GM19025 (cell line): ENCODE measurements around the gene TBATA.

Source experiments
- ATAC-seq: cut with Tn5 transposase; IDR thresholded peaks from one replicate; pipeline ENCODE4 v1.9.1; 2021; ENCODE audit warnings: mild to moderate bottlenecking, low read depth, moderate library complexity; ENCODE audit not compliant: unreplicated experiment

The TBATA gene

DNA sequence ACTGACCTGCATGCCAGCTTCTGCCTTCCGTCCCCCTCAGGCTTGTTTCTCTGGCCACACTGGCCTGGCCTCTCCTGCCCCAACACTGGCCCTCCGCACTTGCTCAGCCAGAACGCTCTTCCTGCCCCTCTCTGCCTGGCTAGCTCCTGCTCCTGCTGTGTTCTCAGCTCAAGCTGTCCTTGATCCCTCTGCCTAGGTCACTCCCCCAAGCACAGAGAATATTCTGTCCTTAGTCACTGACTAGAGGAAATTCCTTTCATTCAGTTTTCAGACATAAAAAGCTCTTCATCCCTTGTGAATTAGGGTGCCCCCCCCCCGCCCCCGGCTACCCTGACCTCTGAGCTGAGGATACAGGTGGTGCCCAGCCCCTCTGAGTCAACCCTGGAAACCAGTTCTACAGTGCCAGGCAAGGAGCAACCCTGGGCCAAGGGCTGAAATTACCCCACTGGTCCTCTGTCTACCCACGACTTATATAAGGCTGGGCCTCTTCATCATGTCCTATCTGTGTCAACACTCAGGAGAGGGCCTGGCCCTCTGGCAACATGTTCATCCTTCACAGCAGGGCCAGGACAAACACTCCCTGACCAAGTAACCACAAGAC is 23.9 kb upstream of the TBATA start:
- ATAC-seq = no peak

DNA sequence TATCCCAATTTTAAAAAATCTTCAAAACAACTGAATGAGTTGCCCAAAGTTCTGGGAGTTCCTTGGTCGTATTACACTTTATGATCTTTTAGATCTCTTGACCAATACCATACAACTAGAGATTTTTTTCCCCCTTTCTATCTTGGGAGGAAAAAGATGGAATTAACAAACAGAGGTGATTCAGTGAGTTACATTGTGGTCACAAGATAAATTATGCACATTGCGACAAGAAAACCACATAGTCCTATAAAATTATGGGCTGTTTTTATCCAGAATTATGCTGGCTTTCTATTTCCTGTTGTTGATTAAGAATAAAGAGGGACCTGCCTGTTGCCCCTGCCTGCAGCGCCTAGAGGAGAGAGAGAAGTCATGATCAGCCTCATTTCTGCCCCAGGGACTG is 22.4 kb upstream of the TBATA start:
- no peak for ATAC-seq

DNA sequence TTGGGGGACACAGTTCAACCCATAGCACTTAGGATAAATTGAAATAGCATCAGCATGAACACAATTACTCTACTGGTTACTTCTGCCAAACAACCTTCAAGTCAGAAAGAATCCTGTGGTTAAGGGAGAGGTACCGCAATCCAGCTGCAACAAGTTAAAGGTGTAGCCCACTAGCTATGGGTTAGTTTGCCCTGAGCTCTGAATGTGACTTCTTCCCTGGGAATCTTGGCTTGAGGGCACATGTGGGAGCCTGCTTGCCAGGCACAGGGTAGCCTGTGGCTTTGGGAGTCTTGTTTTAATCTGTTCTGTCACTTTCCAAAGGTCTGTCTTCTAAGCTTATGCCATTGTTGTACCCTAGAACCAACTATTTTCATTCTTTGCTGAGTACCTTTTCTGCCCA is 21.7 kb upstream of the TBATA start:
- no peak for ATAC-seq

DNA sequence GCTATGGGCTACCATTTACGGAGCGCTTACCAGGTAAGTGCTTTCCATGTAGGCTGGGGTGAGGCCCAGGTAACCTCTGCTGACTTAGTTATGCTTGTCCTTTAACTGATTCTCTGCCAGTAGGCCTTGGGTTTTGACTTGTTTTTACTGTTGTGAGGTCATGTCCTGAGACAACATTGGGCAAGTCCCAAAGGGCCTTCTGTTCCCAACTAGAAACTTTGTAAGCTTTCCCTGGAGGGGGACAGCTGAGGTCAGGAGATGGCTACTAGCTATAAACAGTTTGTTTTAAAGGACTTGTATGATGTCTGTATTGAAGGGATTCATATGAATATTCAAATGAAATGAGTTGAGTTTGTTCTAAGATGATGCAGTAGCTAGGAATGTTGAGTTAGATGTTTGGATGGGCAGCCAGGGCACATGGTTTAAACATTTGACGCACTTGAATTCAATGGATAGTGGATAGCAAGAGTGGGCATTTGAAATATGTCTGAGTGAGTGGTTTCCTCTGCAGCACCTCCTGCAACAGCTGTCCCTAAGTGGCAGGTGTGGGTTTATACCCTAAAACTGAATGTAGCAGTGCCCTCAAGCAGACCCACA is 20.5 kb upstream of the TBATA start:
- no peak for ATAC-seq

DNA sequence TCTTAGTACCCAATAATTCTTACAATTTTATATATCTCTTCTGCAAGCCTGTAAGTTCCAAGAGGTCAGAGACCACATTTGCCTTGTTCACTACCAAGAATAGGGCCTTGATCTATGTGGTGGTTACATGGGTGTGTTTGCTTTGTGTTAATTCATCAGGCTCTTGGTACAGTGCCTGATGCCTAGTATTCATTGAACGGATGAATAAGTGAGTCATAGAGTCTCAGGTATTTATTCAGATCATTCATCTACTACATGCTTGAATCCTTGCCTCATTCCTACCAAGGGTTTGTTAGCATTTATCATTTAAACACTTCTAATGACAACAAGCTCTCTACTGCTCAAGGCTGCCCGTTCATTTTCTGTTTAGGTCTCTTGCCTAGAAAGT is 19.2 kb upstream of the TBATA start:
- ATAC-seq = no peak

DNA sequence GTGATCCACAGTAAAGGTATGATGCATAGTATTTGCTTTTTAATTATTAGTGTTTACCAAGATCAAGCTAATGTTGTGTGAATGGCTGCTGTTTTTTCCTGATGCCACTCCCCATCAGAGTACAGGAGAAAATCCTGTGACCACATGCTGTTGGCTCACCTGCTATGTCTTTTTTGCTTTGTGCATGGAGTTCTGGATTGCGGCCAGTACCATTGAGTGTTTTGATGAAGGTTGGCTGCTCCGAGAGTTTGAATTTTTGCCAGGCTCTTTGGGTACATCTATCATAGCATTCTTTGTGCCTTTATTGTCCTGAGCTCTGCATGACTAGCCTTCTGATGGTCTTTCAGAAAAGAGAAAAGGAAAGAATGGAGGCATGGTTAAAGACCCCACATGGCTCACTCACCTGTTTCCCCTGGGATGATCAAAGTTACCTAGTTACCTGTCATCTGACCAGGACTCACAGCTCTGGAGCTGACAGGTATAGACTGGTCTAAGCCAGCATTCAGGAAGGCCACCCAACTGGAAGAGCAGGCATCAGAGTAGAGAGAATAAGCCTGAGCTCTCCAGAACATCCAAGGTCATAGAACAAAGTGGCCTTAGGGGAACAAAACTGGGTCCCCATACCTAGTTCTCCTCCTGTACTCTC is 18.7 kb upstream of the TBATA start:
- no peak for ATAC-seq

DNA sequence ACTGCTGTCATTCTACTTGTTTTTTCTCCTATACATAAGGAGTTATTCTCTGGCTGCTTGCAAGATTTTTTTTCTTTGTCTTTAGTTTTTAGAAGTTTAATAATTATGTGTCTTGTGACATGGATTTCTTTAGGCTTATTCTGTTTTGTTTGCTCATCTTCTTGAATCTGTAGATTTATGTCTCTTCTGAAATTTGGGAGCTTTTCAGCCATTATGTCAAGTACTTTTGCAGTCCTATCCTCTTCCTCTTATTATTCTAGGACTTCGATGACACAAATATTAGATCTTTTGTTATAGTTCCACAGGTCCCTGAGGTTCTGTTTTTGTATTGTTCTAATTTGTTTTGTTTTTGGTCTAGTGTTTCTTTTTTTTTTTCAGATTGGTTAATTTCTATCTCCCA is 16.7 kb upstream of the TBATA start:
- no peak for ATAC-seq

DNA sequence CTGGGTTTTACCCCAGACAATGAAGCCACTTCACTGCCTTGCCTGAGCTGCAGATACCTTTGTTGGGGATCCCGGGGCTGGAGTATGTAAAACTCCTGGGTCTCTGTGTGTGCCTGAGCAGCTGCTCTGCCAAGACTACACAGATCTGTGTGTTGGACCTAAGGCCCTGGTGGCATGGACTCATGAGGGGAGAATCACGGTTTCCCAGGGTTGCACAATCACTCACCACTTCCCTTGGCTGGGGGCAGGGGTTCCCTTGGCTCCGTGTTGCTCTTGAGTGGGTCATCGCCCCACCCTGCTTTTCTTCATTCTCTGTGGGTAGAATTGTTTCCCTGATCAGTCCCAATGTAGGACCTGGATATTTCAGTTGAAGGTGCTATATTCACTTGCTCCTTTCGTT is 13.9 kb upstream of the TBATA start:
- no peak for ATAC-seq

DNA sequence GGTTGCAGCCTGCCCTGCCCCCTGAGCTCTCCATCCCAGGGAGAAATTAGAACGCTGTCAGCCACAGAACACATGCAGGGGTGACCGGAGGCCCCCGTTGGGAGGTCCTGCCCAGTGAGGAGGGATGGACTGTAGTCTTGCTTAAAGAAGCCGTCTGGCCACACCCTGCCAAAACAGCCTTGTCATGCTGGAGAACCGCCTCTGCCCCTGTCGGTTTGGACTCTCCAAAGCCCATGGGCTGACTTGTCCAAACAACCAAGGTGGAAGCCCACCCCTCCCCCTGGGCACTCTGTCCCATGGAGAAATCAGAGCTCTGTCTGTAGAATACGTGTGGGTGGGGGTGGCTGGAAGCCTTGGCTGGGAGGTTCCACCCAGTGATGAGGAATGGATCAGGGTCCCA is 12.7 kb upstream of the TBATA start:
- no peak for ATAC-seq

DNA sequence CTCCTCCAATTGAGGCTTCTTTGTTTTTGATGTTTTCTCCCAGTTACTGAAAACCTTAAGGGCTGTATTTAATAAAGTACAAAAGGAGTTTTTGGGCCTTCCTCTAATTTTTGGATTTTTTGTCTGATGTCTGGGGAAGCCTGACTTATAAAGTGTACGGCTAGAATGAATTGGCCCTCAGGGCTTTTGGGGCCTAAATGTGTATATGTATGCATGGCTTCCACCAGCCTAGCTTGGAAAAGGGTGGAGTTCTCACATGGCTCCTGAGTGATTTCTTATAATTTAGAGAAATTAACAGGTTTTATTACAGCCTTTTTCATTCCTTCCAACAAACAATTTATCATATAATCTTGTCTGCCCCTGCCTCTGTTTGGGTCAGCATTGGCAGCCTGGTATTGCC is 10.4 kb upstream of the TBATA start:
- no peak for ATAC-seq

DNA sequence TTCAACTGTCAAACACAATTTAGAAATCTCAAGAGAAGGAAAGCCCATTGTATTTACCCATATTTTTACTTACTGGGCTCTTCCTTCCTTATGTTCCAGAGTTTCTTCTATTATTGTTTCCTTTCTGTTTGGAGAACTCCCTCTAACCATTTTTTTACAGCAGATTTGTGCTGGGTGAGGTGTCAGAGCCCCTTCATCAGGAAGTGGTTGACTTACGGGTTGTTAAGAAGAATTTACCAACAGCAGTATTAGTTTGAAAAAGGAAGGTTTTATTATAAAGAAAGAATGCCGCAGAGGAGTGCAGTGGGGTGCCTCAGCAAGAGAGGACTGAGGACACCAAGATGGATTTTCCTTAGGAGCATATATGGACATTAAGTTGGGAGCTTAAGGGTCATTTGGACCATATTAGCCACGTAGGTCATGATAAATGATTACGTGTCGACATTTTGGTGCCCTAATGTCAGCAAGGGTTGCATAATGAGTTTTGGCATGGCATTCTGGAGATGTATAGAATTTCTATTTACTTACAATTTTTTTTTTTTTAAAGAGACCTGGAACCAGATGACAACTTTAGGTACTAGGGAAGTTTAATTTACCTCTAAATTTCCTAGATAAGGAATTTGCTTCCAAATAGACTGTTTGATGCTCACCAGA is 6.3 kb upstream of the TBATA start:
- ATAC-seq = no peak

DNA sequence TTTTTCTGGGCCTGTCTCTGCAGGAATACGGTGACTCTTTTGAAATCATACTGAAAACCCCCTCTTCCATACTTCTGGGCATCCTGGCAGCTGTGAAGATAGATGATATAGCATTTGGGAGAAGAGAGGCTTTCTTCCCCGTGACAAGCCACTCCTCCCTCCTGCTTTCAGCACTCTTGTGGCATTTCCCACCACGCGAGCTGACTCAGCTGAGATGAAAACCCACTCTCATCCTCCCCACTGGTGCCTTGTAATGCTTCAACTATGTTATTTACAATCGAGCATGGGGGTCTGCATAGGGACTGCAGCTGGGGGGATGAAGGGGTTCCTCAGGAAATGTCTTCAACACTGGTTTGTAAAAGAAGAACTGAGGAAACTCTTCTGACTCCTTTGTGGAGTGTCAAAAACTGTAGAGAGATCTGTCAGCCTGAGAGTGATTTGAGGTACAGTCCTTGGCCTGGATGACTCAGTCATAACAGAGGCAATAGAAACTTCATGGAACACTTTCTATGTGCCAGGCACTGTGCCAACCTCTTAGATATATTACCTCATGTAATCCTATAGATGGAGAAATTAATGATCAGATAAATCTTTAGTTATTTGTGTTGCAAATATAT is 1.7 kb upstream of the TBATA start:
- ATAC-seq = no peak

DNA sequence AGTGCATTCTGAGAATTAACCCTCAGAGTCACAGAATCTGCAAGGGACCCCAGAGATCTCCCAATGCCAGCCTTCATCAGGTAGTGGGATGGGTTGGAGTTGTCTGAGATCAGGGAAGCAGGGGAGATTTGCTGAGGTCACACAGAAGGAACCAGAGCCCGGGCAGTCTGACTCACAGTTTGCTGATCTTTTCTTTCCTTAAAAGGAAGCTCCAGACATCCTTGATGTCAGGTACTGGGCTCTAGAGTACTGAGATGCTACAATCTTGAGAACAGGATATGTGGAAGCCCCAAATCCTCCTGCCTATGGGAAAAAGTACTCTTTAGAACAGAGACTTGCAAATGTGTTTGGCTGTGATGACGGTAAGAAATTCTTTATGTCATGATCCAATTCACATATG is 706 bp downstream of the TBATA start:
- no peak for ATAC-seq

DNA sequence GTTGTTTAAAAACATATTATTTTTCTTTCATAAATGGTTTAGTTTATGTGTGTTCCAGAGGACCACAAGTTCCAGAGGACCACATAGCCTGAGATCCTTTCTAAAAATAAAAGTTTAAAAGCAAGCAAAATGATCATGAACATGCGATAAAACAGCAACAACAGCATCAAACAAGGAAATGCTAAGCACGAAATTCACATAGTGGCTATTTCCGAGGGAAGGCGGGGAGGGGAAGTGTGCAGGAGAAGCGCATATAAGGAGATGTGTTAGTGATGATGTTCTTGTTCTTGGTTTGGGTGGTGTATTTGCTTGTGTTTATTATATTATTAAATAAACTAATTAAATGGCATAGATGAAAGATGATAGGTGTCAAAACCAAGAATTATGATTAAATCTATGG is 1.2 kb downstream of the TBATA start:
- ATAC-seq = no peak

DNA sequence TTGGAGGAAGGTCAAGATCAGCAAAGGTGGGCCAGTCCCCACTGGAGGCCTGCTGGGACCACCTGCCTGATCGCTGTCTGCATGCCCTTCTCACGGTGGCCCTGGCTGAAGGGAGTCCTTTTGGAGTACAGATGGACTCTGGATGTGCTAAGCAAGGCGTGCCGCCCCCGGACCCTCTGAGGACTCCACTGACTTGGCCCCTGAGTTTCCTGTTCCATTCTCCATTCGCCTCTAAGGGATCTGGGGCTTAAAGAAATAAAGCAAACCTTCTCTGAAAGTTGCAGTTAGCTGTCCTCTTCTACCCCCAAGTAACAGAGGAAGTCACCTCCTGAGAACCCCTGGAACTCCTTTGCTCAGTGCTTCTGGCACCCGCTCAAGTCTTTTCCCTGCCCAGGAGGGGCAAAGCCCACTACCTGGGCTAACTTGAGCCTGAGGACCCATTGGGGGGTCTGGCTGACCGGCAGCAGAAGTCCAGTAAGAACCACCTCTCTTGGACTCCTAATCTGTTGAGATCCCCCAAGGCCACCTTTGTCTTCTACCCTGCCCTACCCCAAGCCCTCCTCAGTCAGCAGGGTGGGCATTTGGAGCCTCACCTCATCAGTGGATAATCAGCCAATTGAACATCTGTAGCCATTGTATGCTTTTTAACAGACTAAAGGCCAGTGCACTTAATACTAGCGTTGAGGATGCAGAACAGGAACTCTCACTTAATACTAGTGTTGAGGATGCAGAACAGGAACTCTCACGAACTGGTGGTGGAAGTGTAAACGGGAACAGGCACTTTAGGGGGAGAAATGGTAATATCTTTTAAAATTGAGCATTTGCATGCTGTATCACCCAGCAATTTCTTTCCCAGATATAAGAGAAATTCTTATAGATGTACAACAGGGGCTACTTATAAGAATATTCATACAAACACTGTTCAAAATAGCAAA is 2.2 kb downstream of the TBATA start:
- no peak for ATAC-seq

DNA sequence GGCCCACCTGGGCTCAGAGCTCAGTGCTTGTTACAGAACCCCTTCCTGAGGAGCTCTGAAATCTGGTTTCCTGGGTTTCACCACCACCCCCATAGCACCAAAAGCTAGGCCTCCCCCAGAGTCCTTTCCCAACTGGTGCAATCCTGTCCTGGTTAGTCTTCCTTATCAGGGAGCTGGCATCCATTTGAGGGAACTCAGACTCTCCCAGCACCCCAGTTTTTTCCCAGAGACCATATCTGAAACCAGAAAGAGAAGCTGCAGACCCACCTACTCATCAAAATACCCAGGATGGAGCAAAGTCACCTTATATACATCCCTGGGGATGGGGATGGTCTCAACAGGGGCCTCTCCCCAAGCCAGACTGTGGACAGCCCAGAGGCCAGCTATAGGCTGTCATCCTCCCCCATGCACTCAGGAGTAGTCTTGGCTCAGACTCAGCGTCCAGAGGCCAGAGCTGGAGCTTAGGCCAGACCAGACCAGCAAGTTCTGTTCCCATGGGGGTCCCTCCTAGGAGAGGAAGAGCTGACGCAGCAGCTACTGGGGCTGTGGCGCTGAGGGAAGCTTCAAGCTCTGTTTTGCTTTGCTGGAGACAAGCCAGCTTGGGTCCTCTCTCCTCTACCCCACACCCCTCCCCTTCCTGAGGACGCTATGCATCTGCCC is 3.0 kb downstream of the TBATA start:
- ATAC-seq = no peak

DNA sequence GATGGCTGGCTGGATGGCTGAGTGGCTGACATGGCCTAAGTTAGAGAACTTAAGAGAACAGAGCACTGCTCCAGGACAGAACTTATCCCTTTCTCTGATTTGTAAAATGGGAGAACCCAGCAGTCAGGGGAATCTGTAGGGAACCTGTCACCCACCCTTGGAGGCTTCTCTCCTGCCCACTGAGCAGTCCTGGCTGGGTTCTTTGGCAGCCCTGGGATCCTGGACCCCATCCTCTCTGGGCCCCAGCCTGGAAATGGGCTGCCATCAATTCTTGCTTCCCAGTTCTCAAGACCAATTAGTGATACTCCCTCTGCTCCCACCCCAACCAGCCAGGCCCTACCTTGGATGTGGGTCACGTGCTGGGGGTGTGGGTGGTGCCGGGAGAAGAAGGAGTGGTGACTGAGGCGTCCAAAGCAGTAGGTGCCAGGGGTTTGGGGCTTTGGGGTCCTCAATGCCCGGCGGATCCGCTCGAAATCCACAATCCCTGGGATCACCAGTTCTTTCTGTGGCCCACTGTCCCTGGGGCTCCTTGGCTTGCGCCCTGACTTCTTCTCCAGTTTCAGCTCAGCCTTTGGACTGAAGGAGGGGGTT is 3.6 kb downstream of the TBATA start:
- ATAC-seq = no peak

DNA sequence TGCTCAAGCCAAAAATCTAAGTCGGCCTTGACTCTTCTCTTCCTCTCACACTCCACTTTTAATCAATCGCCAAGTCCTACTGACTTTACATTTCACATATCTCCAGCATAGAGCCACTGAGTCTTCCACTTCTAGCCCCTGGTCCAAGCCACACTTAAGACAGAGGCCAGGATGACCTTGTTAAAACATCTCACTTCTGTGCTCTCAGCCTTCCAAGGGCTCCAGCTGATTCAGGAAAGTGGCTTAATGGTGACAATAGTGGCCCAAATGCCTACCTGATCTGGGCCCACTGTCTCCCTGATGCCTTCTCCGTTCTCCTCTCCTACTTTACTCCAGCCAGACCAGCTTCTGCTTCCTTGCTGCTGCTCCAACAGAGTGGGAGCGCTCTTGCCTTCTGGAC is 4.4 kb downstream of the TBATA start:
- ATAC-seq = no peak

DNA sequence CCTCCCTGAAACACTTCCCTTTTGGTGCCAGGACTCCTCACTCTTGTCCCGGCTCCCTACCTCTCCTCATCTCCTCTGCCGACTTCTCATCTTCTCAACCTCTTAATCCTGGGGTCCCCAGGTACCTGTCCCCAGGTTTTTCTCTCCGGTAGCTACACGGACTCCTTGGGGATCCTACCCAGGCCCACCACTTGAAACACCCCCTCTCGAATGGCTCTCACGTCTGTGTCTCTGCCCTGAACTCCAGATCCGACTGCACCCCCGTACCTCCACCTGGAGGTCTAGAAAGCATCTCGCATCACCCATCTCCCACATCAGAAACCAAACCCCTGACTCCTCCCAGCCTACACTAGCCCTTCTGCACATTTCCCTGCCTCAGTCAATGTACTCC is 4.8 kb downstream of the TBATA start:
- ATAC-seq = no peak
